ENCODE data around the gene NELFA.

GRCh38 chr4:1987296-1987695 lies 21.5 kb downstream of the NELFA start:
- TF ChIP-seq, protein P1, sequence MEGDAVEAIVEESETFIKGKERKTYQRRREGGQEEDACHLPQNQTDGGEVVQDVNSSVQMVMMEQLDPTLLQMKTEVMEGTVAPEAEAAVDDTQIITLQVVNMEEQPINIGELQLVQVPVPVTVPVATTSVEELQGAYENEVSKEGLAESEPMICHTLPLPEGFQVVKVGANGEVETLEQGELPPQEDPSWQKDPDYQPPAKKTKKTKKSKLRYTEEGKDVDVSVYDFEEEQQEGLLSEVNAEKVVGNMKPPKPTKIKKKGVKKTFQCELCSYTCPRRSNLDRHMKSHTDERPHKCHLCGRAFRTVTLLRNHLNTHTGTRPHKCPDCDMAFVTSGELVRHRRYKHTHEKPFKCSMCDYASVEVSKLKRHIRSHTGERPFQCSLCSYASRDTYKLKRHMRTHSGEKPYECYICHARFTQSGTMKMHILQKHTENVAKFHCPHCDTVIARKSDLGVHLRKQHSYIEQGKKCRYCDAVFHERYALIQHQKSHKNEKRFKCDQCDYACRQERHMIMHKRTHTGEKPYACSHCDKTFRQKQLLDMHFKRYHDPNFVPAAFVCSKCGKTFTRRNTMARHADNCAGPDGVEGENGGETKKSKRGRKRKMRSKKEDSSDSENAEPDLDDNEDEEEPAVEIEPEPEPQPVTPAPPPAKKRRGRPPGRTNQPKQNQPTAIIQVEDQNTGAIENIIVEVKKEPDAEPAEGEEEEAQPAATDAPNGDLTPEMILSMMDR (IDR thresholded peaks at IDR 0.05), result no peak
- no peak for TF ChIP-seq POLR2A (IDR thresholded peaks at IDR 0.05)

Data from lower leg skin (tissue), 3 donors.